ENCODE measurements around the gene PDCL2. TPM values are rescaled to one million over a fixed set of nuclear protein-coding genes. Genes with fewer than 3 reads are reported as not detected.
A peak's percentile ranks its signal among the peaks of the same experiment; 100 is the strongest.

The PDCL2 gene
- total and polyA plus RNA-seq, 9 of the 15 experiments (the other 6 are each of a cell fraction or from before 2014, with no cell fraction given) = 0.62 to 2.5 (median 1.2) TPM

DNA sequence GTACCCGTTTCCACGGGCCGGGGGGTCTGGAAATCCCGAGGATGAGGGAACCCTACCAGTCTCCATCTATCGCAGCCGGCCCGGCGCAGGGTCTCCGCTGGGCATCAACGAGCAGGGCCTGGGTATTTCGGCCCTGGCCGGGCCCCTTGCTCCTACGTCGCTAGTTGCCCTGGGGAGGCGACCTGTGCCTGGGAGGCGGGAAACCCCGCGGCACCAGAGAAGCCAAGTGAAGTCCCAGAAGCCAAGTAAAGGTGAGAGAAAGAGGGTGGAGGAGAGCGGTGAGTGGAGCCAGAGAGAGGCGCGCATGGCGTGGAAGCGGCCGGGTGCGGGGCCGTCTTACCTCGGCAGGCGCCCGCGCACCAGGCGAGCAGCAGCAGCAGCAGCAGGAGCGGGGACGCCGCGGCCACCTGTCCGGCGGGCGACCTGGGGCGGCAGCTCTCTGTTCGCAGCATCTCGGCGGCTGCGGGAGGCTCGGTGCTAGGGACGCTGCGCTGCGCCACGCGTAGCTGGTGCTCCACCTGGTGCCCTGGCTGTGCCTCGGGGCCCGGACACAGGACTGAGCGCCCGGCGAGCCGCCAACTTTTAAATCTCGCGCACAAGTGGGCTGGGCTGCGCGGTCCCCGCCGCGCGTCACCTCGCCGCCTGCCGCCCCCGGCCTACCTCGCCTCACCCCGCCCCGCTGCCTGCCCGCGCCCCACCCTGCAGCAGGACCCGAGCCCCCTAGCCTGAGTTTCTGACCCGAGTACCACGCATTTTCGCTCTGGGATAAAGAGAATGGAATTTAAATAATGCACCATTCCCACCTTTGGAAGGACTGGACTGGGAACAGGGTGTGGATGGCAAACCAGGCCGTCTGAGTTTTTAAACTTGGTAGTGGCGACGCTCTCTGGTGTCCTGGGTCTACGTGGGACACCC is 44.0 kb upstream of the PDCL2 start, which contains the start of gene NMU (continued):
- TF ChIP-seq ZFPM2 (CRISPR knock-in tag; IDR thresholded peaks at IDR 0.05) (no peak), MCM7 (IDR thresholded peaks at IDR 0.05) (no peak), RB1 (IDR thresholded peaks at IDR 0.05; ENCODE audit: low read depth) (peak; percentile 69; the same call in 1 of the 2 replicates), NFRKB (IDR thresholded peaks at IDR 0.05; ENCODE audit: low read depth) (0 out of 2 replicates have a peak, but pooled peaks have one; percentile 9), POLR2AphosphoS2 (IDR thresholded peaks at IDR 0.05; ENCODE audit: low read length) (no peak), SIN3A (IDR thresholded peaks at IDR 0.05; ENCODE audit: borderline replicate concordance in 2 of 2, control insufficient read depth in 1 of 2, low read depth in 2 of 2, low read length in 2 of 2) (peak; percentile 81 to 87; a peak in 2 of 4 replicates), ZNF699 (CRISPR knock-in tag; IDR thresholded peaks at IDR 0.05; ENCODE audit: insufficient replicate concordance) (no peak), HNRNPUL1 (IDR thresholded peaks at IDR 0.05; ENCODE audit: low read length) (no peak), C11orf30 (IDR thresholded peaks at IDR 0.05; ENCODE audit: low read depth) (no peak), SMARCC2 (IDR thresholded peaks at IDR 0.05; ENCODE audit: low read depth) (no peak), KAT7 (CRISPR knock-in tag; IDR thresholded peaks at IDR 0.05; ENCODE audit: borderline replicate concordance) (peak; percentile 39; the same call in 1 of the 2 replicates), PHF8 (IDR thresholded peaks at IDR 0.05; ENCODE audit: borderline replicate concordance, low read length) (peak; percentile 67; the same call in 1 of the 2 replicates)
- TF ChIP-seq, protein P1, sequence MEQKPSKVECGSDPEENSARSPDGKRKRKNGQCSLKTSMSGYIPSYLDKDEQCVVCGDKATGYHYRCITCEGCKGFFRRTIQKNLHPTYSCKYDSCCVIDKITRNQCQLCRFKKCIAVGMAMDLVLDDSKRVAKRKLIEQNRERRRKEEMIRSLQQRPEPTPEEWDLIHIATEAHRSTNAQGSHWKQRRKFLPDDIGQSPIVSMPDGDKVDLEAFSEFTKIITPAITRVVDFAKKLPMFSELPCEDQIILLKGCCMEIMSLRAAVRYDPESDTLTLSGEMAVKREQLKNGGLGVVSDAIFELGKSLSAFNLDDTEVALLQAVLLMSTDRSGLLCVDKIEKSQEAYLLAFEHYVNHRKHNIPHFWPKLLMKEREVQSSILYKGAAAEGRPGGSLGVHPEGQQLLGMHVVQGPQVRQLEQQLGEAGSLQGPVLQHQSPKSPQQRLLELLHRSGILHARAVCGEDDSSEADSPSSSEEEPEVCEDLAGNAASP (IDR thresholded peaks at IDR 0.05) = no peak
- TF ChIP-seq, protein P2, sequence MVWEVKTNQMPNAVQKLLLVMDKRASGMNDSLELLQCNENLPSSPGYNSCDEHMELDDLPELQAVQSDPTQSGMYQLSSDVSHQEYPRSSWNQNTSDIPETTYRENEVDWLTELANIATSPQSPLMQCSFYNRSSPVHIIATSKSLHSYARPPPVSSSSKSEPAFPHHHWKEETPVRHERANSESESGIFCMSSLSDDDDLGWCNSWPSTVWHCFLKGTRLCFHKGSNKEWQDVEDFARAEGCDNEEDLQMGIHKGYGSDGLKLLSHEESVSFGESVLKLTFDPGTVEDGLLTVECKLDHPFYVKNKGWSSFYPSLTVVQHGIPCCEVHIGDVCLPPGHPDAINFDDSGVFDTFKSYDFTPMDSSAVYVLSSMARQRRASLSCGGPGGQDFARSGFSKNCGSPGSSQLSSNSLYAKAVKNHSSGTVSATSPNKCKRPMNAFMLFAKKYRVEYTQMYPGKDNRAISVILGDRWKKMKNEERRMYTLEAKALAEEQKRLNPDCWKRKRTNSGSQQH (CRISPR knock-in tag; IDR thresholded peaks at IDR 0.05) = no peak
- TF ChIP-seq, protein P3, sequence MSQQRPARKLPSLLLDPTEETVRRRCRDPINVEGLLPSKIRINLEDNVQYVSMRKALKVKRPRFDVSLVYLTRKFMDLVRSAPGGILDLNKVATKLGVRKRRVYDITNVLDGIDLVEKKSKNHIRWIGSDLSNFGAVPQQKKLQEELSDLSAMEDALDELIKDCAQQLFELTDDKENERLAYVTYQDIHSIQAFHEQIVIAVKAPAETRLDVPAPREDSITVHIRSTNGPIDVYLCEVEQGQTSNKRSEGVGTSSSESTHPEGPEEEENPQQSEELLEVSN (IDR thresholded peaks at IDR 0.05; ENCODE audit: borderline replicate concordance in 1 of 2, extremely low read depth in 1 of 2, insufficient read depth in 1 of 2, insufficient read length in 1 of 2, low read depth in 1 of 2, low read length in 1 of 2, poor library complexity in 1 of 2, severe bottlenecking in 1 of 2) = peak in 1 of 2 experiments; percentile 58
- TF ChIP-seq, protein P4, sequence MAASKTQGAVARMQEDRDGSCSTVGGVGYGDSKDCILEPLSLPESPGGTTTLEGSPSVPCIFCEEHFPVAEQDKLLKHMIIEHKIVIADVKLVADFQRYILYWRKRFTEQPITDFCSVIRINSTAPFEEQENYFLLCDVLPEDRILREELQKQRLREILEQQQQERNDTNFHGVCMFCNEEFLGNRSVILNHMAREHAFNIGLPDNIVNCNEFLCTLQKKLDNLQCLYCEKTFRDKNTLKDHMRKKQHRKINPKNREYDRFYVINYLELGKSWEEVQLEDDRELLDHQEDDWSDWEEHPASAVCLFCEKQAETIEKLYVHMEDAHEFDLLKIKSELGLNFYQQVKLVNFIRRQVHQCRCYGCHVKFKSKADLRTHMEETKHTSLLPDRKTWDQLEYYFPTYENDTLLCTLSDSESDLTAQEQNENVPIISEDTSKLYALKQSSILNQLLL (CRISPR knock-in tag; IDR thresholded peaks at IDR 0.05; ENCODE audit: borderline replicate concordance) = no peak

Measured in K562 (cell line).